ENCODE measurements around the gene IL15RA. TPM values are rescaled to one million over a fixed set of nuclear protein-coding genes. Genes with fewer than 3 reads are reported as not detected.

IL15RA gene
- total and polyA plus RNA-seq, 10 of the 15 experiments (the other 5 are each of a cell fraction or from before 2014, with no cell fraction given): 2.0 to 14.8 (median 12.1) TPM

DNA sequence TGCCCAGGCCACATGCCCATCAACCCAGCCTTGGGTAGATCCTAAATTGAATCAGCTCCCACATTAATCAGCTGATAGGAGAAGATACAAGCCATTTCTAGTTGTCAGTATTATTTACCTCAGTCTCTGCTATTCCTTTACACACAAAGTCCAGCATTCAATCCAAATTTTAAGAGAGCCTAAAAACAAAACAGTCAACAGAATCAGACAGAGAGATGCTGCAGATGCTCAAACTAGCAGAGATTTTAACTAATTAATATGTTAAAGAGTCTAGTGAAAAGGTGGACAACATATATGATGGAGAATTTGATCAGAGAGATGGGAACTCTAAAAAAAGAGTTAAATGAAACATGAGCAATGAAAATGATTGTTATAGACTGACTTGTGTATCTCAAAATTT, 14.4 kb upstream of the IL15RA start:
- ATAC-seq (no peak), DNase-seq (ENCODE audit: low read depth, low spot score) (no peak), FAIRE-seq (no peak)
- Histone ChIP-seq H3K79me2 (ENCODE audit: control insufficient read depth, insufficient read depth, low read length) (no peaks in the 10 kb centered on the region), H3K4me1 (ENCODE audit: control insufficient read depth, insufficient read depth, low read length) (no peaks in the 10 kb centered on the region), H3K36me3 (ENCODE audit: control insufficient read depth in 2 of 2, insufficient read depth in 2 of 2, low read length in 1 of 2) (no peaks in the 10 kb centered on the region), H3K9me3 (replicated peaks; ENCODE audit: control insufficient read depth, insufficient read depth, low read length) (peaks cover 4% of the 10 kb centered on the region; the same call in 2 of the 3 replicates), H3K27me3 (replicated peaks in 1 of 2; ENCODE audit: control insufficient read depth in 2 of 2, insufficient read depth in 2 of 2, low read length in 1 of 2) (no peaks in the 10 kb centered on the region), H3K9ac (ENCODE audit: control insufficient read depth, insufficient read depth, low read length) (no peak overlapping the region), H2AFZ (ENCODE audit: control insufficient read depth, low read depth, low read length) (no peak overlapping the region), H3K4me3 (no peak overlapping the region), H4K20me1 (ENCODE audit: control insufficient read depth, insufficient read depth) (no peaks in the 10 kb centered on the region), H3K4me2 (ENCODE audit: control insufficient read depth, insufficient read depth) (no peak overlapping the region), H3K27ac (ENCODE audit: control insufficient read depth, insufficient read depth) (no peak overlapping the region)
- ChIA-PET POLR2A (no interaction called here), CTCF (interaction anchor here (2.1 kb wide), 1 partner anchor 22 kb away, joined by 5 read pairs; no protein-coding TSS in a partner anchor), SMC1A (ENCODE audit: uncharacterized antibody, unreplicated experiment) (interaction anchor here (1.0 kb wide), 2 partner anchors 20 to 50 kb away, joined by 3 read pairs; no protein-coding TSS in a partner anchor), RAD21 (ENCODE audit: unreplicated experiment) (no interaction called here)
- in situ Hi-C loops (cut with MboI) (no loop called here), intact Hi-C loops (cut with micrococcal nuclease; ENCODE audit: unreplicated experiment) (no loop called here)
- no TSS peak for BruUV-seq (replicated peaks)
- TF ChIP-seq KAT2A (conservative IDR thresholded peaks at IDR 0.05; ENCODE audit: control insufficient read depth, low read depth, low read length) (no peak), RELA (IDR thresholded peaks at IDR 0.05; ENCODE audit: borderline replicate concordance, partially characterized antibody) (no peak), YBX1 (IDR thresholded peaks at IDR 0.05) (no peak), NFIC (IDR thresholded peaks at IDR 0.05; ENCODE audit: low read depth, low read length) (no peak), E4F1 (IDR thresholded peaks at IDR 0.05; ENCODE audit: borderline replicate concordance, partially characterized antibody) (no peak), CREB1 (IDR thresholded peaks at IDR 0.05; ENCODE audit: low read depth) (no peak), CBX5 (IDR thresholded peaks at IDR 0.05; ENCODE audit: low read depth) (no peak), ATF2 (IDR thresholded peaks at IDR 0.05; ENCODE audit: low read length) (no peak), MXI1 (IDR thresholded peaks at IDR 0.05; ENCODE audit: low read depth, low read length) (no peak)
- TF ChIP-seq, protein P1, sequence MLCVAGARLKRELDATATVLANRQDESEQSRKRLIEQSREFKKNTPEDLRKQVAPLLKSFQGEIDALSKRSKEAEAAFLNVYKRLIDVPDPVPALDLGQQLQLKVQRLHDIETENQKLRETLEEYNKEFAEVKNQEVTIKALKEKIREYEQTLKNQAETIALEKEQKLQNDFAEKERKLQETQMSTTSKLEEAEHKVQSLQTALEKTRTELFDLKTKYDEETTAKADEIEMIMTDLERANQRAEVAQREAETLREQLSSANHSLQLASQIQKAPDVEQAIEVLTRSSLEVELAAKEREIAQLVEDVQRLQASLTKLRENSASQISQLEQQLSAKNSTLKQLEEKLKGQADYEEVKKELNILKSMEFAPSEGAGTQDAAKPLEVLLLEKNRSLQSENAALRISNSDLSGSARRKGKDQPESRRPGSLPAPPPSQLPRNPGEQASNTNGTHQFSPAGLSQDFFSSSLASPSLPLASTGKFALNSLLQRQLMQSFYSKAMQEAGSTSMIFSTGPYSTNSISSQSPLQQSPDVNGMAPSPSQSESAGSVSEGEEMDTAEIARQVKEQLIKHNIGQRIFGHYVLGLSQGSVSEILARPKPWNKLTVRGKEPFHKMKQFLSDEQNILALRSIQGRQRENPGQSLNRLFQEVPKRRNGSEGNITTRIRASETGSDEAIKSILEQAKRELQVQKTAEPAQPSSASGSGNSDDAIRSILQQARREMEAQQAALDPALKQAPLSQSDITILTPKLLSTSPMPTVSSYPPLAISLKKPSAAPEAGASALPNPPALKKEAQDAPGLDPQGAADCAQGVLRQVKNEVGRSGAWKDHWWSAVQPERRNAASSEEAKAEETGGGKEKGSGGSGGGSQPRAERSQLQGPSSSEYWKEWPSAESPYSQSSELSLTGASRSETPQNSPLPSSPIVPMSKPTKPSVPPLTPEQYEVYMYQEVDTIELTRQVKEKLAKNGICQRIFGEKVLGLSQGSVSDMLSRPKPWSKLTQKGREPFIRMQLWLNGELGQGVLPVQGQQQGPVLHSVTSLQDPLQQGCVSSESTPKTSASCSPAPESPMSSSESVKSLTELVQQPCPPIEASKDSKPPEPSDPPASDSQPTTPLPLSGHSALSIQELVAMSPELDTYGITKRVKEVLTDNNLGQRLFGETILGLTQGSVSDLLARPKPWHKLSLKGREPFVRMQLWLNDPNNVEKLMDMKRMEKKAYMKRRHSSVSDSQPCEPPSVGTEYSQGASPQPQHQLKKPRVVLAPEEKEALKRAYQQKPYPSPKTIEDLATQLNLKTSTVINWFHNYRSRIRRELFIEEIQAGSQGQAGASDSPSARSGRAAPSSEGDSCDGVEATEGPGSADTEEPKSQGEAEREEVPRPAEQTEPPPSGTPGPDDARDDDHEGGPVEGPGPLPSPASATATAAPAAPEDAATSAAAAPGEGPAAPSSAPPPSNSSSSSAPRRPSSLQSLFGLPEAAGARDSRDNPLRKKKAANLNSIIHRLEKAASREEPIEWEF (IDR thresholded peaks at IDR 0.05; ENCODE audit: insufficient replicate concordance, low read depth, low read length): no peak
- TF ChIP-seq, protein P2, sequence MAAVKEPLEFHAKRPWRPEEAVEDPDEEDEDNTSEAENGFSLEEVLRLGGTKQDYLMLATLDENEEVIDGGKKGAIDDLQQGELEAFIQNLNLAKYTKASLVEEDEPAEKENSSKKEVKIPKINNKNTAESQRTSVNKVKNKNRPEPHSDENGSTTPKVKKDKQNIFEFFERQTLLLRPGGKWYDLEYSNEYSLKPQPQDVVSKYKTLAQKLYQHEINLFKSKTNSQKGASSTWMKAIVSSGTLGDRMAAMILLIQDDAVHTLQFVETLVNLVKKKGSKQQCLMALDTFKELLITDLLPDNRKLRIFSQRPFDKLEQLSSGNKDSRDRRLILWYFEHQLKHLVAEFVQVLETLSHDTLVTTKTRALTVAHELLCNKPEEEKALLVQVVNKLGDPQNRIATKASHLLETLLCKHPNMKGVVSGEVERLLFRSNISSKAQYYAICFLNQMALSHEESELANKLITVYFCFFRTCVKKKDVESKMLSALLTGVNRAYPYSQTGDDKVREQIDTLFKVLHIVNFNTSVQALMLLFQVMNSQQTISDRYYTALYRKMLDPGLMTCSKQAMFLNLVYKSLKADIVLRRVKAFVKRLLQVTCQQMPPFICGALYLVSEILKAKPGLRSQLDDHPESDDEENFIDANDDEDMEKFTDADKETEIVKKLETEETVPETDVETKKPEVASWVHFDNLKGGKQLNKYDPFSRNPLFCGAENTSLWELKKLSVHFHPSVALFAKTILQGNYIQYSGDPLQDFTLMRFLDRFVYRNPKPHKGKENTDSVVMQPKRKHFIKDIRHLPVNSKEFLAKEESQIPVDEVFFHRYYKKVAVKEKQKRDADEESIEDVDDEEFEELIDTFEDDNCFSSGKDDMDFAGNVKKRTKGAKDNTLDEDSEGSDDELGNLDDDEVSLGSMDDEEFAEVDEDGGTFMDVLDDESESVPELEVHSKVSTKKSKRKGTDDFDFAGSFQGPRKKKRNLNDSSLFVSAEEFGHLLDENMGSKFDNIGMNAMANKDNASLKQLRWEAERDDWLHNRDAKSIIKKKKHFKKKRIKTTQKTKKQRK (IDR thresholded peaks at IDR 0.05; ENCODE audit: low read depth, low read length): no peak

Measured in GM12878 (cell line).